NB4 (cell line): Measurements from ENCODE around the gene CLSTN1.
"Not testable (repeated sequence)": the region's sequence is repeated elsewhere in the genome, so short reads cannot be mapped to it uniquely, and the experiment has no call there.

Experiments
- DNase-seq: peaks from one replicate; pipeline ENCODE4 v3.0.0; 2010; ENCODE audit warnings: low read depth
- H3K4me3 ChIP-seq: one replicate; pipeline ENCODE4 v1.5.1; 2011; ENCODE audit warnings: mild to moderate bottlenecking, low read depth, low read length, moderate library complexity
- MAX ChIP-seq: IDR thresholded peaks from 2 replicates; pipeline ENCODE4 v1.6.1; 2011; ENCODE audit warnings: low read depth, low read length
- MYC ChIP-seq: IDR thresholded peaks from 2 replicates; pipeline ENCODE4 v1.6.1; 2011; ENCODE audit warnings: low read depth, low read length
- POLR2A ChIP-seq: IDR thresholded peaks from 2 replicates; pipeline ENCODE4 v1.6.1; 2011; ENCODE audit warnings: mild to moderate bottlenecking; ENCODE audit not compliant: insufficient read length; ENCODE audit errors: extremely low read depth
- TF ChIP-seq, protein P1 (sequence below): IDR thresholded peaks from one replicate; pipeline ENCODE4 v1.5.1; 2012; ENCODE audit warnings: low read depth, low read length

CLSTN1 gene

GRCh38 chr1:9797049-9797448 lies 26.7 kb downstream of the CLSTN1 start:
- DNase-seq, result no peak
- TF ChIP-seq, protein P1, sequence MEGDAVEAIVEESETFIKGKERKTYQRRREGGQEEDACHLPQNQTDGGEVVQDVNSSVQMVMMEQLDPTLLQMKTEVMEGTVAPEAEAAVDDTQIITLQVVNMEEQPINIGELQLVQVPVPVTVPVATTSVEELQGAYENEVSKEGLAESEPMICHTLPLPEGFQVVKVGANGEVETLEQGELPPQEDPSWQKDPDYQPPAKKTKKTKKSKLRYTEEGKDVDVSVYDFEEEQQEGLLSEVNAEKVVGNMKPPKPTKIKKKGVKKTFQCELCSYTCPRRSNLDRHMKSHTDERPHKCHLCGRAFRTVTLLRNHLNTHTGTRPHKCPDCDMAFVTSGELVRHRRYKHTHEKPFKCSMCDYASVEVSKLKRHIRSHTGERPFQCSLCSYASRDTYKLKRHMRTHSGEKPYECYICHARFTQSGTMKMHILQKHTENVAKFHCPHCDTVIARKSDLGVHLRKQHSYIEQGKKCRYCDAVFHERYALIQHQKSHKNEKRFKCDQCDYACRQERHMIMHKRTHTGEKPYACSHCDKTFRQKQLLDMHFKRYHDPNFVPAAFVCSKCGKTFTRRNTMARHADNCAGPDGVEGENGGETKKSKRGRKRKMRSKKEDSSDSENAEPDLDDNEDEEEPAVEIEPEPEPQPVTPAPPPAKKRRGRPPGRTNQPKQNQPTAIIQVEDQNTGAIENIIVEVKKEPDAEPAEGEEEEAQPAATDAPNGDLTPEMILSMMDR, result no peak
- TF ChIP-seq MAX (no peak), POLR2A (no peak), MYC (no peak)
- H3K4me3 ChIP-seq, result no peak overlapping the region

DNA sequence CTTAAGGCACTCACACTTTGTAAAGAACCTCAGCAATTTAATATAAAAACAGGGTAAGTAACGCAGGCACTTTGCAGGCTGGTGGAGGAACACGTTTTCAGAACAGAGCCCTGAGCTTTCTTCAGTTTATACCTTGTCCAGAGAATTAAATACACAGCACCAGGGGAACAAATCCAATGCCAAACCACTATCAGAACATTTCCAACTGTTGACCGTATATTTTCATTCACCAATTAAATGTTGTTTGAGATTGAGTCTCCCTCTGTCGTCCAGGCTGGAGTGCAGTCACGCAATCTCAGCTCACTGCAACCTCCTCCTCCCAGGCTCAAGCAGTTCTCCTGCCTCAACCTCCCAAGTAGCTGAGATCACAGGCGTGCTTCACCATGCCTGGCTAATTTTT lies 29.7 kb downstream of the CLSTN1 start:
- no peak for DNase-seq
- no peak overlapping the region for H3K4me3 ChIP-seq
- TF ChIP-seq, protein P1, result no peak
- TF ChIP-seq POLR2A (no peak), MYC (no peak), MAX (no peak)

DNA sequence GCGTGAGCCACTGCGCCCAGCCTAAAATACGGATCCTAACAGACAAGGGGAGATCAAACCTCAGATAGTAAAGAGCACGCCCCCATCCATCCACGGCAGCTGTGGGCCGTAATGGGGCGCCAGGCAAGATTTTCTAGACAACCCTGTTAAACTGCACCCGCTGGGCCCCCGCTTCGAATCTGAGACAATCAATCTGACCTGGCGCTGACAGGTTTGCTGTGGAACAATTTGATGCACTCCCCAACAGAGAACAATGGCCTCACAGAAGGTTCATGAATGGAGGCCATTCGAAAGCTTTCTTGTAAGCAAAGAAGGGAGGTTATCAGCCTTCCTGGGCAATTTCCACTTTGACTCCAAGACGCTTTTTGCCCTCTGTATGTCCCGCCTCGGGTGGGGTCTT lies 30.5 kb downstream of the CLSTN1 start:
- DNase-seq, result no peak
- no peak for TF ChIP-seq MAX
- H3K4me3 ChIP-seq, result no peak overlapping the region

- no peak overlapping the region for H3K4me3 ChIP-seq
- TF ChIP-seq, protein P1, result no peak
- TF ChIP-seq MAX (no peak), MYC (no peak), POLR2A (no peak)
- DNase-seq, result no peak
Observed at GRCh38 chr1:9792156-9793042, 31.4 kb downstream of the CLSTN1 start.

- not testable (repeated sequence) for H3K4me3 ChIP-seq
Observed at GRCh38 chr1:9789700-9790099, 34.1 kb downstream of the CLSTN1 start.

DNA sequence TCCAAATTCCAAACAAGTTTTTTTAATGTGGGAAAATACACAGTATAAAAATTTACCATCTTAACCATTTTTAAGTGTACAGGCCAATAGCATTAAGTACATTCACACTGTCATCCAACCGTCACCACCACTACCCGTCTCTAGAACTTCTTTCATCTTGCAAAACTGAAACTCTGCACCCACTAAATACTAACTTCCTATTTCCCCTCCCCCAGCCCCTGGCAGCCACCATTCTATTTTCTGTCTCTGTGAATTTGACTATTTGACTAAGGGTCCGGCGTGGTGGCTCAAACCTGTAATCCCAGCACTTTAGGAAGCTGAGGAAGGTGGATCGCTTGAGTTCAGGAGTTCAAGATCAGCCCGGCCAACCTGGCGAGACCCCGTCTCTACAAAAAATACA lies 36.1 kb downstream of the CLSTN1 start:
- TF ChIP-seq, protein P1, result no peak
- TF ChIP-seq MYC (no peak), POLR2A (no peak), MAX (no peak)
- peak; percentile 64 for DNase-seq
- no peak overlapping the region for H3K4me3 ChIP-seq

More at GRCh38 chr1:9789700-9790099, 34.1 kb downstream of the CLSTN1 start:
- not testable (repeated sequence) for DNase-seq

DNA sequence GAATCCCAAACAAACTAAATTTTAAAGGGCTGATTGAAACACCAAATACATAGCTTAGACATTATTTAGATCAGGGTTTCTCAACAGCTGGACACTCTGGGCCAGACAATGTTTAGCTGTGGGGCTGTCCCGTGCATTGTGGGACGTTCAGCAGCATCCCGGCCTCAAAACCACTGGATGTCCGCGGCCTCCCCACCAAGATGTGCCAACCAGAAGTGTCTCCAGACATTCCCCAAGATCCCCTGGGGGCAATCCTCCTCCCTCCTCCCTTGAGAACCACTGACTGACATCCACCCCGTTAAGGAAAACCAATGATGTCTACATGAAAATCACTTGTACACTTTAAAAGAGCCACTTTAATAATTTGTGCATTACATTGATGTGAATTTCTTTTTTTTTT lies 38.4 kb downstream of the CLSTN1 start:
- no peak for TF ChIP-seq MAX
- TF ChIP-seq MYC, result no peak
- TF ChIP-seq, protein P1, result no peak
- TF ChIP-seq POLR2A, result no peak
- DNase-seq, result no peak
- no peak overlapping the region for H3K4me3 ChIP-seq
